Uterus (tissue), 4 donors: Measurements from ENCODE around the gene MAD1L1. TPM values are rescaled to one million over a fixed set of nuclear protein-coding genes. Genes with fewer than 3 reads are reported as not detected.

Experiments used
- DNase-seq, 2 donors: peaks; one replicate each; pipeline ENCODE4 v3.0.0-alpha.2; 2019 to 2020
- H3K27ac ChIP-seq, 2 donors: fragments of 200-600 bp; sonication (generic); 1 replicate in 1 of 2; 2 replicates in 1 of 2; pipeline ENCODE4 v1.5.1; 2016 to 2018
- H3K27me3 ChIP-seq, 2 donors: fragments of 200-600 bp; sonication (generic); one replicate each; pipeline ENCODE4 v1.5.1; 2018 to 2019; ENCODE audit warnings: control low read depth in 1 of 2
- H3K36me3 ChIP-seq, 2 donors: fragments of 200-600 bp; sonication (generic); one replicate each; pipeline ENCODE4 v1.5.1; 2019; ENCODE audit warnings: control low read depth in 1 of 2
- H3K4me1 ChIP-seq, 2 donors: fragments of 200-600 bp; sonication (generic); one replicate each; pipeline ENCODE4 v1.5.1; 2018 to 2019; ENCODE audit warnings: control low read depth in 1 of 2
- H3K4me3 ChIP-seq, 2 donors: fragments of 200-600 bp; sonication (generic); 1 replicate in 1 of 2; 2 replicates in 1 of 2; pipeline ENCODE4 v1.5.1; 2018 to 2019; ENCODE audit warnings: mild to moderate bottlenecking in 1 of 2
- H3K9me3 ChIP-seq, 2 donors: fragments of 200-600 bp; sonication (generic); one replicate each; pipeline ENCODE4 v1.5.1; 2019; ENCODE audit warnings: control low read depth in 1 of 2
- POLR2A ChIP-seq, 2 donors: fragments of 450-650 bp; IDR thresholded peaks; one replicate each; pipeline ENCODE4 v1.6.1; 2016; ENCODE audit warnings: antibody characterized with exemption in 2 of 2, mild to moderate bottlenecking in 1 of 2, moderate library complexity in 1 of 2
- intact Hi-C: fragments of 100-400 bp; cut with DNase I; formaldehyde crosslinking; loops from one replicate; pipeline ENCODE4 v1.15.1; 2023; ENCODE audit warnings: low total_unique reads
- total RNA-seq, 4 donors: library from RNA; depleted of rRNA in 3 of 4; stranded (reverse); fragments of >200 nt in 3 of 4; gene quantifications; one replicate each; pipeline versions ENCODE4 v1.1.0 to v1.2.4, GENCODE V29; 2014 to 2023
- TF ChIP-seq, protein P1 (sequence below), 4 experiments: fragments of 200-600 bp in 2 of 4; fragments of 450-650 bp in 2 of 4; sonication (generic) in 2 of 4; IDR thresholded peaks; one replicate each; pipeline ENCODE4 v1.5.1; 2016 to 2019; ENCODE audit warnings: antibody characterized with exemption in 4 of 4, mild to moderate bottlenecking in 2 of 4, moderate library complexity in 1 of 4
- donor health status: DM: yes; HTN: yes; CAD: no.

Gene MAD1L1
- total RNA-seq, 4 donors from 2014 or later, result 13.3 to 37.4 (median 33.1) TPM

DNA sequence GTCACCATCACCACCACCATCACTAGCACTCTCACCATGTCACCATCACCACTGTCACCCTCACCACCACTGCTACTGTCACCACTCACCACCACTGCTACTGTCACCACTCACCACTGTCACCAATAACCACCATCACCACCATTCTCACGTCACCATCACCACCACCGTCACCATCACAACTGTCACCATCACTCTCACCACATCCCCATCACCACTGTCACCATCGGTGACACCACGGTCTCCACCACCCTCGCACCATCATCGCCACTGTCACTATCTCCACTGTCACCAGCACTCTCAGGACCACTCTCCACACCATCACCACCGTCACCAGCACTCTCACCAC is 130.4 kb downstream of the MAD1L1 start:
- Histone ChIP-seq H3K27me3 (no peaks in the 10 kb centered on the region), H3K27ac (no peak overlapping the region)
- intact Hi-C loops, result no loop called here

DNA sequence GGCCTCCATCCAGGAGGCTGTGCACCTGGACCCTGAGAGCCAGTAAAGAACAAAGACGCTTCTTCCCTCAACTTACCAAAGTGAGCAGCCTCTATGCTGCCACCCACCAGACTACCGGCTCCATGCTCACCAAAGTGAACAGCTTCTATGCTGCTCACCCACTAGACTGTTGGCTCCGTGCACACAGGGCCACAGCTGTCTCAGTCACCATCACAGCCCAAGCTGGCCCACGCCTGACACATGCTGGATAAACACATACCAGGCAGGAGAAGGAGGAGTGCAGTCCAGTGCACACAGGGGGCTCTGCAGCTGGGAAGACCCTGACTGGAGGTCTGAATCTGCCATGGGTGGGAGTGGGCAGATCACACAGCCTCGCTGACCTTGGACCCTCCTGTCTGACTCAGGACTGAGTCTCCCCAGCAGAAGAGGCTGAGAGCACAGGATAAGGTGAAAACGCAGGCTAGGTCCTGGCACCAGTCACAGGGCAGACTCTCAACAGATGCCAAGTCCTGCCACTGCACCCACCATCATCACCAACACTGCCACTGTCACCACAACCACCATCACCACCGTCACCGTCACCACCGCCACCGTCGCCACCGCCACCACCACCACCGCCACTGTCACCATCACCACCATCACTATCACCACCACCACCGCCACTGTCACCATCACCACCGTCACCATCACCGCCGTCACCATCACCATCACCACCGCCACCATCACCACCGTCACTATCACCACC is 130.9 kb downstream of the MAD1L1 start:
- no peak for DNase-seq
- Histone ChIP-seq H3K36me3 (no peaks in the 10 kb centered on the region), H3K4me1 (peaks cover 7 to 25% of the 10 kb centered on the region in 2 donors), H3K4me3 (no peak overlapping the region), H3K27ac (no peak overlapping the region), H3K27me3 (no peaks in the 10 kb centered on the region), H3K9me3 (no peaks in the 10 kb centered on the region)
- intact Hi-C loops, result no loop called here
- TF ChIP-seq, protein P1, sequence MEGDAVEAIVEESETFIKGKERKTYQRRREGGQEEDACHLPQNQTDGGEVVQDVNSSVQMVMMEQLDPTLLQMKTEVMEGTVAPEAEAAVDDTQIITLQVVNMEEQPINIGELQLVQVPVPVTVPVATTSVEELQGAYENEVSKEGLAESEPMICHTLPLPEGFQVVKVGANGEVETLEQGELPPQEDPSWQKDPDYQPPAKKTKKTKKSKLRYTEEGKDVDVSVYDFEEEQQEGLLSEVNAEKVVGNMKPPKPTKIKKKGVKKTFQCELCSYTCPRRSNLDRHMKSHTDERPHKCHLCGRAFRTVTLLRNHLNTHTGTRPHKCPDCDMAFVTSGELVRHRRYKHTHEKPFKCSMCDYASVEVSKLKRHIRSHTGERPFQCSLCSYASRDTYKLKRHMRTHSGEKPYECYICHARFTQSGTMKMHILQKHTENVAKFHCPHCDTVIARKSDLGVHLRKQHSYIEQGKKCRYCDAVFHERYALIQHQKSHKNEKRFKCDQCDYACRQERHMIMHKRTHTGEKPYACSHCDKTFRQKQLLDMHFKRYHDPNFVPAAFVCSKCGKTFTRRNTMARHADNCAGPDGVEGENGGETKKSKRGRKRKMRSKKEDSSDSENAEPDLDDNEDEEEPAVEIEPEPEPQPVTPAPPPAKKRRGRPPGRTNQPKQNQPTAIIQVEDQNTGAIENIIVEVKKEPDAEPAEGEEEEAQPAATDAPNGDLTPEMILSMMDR (IDR thresholded peaks at IDR 0.05), result no peak
- no peak for TF ChIP-seq POLR2A (IDR thresholded peaks at IDR 0.05)

More for the DNA sequence above, 130.4 kb downstream of the MAD1L1 start:
- Histone ChIP-seq H3K36me3 (no peaks in the 10 kb centered on the region), H3K4me1 (peaks cover 7 to 25% of the 10 kb centered on the region in 2 donors), H3K9me3 (no peaks in the 10 kb centered on the region), H3K4me3 (no peak overlapping the region)
- TF ChIP-seq, protein P1 (IDR thresholded peaks at IDR 0.05), result no peak
- no peak for TF ChIP-seq POLR2A (IDR thresholded peaks at IDR 0.05)
- no peak for DNase-seq

DNA sequence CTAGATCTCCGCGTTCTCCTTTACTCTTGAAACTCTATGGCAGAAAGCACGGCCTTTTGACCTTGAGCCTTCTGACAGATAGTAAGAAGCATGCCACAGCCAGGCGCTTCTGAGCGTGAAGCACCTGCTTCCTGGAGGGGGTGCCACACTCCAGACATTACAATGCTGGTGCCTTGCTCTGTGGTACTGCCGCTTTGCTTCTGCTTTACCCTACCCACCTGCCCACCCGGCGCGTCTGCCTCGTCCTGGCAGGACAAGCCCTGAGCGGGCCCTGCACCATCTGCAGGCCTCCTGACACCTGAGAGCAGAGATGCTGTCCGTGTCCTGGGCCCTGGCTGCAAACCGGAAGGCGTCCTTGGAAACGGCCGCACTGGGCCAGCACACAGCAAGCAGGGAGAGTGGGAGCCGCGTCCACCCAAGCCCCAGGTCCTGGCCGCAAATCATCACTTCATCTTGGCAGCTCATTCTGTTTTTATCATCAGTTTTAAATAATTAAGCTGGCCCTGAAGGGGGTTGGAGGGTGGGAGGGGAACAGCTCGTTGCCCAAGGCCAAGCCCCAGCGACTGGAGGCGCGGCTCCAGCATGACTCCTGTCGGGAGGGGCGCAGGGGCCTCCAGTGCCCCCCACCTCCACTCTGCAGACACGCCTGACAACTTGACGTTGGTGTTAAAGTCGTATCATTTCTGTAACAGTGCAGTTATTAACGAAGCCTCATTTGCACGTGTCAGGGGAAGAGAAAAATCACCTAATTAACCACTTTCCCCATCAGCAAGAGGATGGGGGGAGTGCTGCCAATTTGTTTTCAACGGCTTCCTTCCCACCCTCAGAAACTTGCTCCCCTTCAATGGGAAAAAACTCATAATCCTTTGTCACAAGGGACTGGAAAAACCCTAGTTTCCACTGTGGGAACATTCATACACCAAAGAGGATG is 132.2 kb downstream of the MAD1L1 start:
- no peak for DNase-seq
- intact Hi-C loops, result no loop called here

DNA sequence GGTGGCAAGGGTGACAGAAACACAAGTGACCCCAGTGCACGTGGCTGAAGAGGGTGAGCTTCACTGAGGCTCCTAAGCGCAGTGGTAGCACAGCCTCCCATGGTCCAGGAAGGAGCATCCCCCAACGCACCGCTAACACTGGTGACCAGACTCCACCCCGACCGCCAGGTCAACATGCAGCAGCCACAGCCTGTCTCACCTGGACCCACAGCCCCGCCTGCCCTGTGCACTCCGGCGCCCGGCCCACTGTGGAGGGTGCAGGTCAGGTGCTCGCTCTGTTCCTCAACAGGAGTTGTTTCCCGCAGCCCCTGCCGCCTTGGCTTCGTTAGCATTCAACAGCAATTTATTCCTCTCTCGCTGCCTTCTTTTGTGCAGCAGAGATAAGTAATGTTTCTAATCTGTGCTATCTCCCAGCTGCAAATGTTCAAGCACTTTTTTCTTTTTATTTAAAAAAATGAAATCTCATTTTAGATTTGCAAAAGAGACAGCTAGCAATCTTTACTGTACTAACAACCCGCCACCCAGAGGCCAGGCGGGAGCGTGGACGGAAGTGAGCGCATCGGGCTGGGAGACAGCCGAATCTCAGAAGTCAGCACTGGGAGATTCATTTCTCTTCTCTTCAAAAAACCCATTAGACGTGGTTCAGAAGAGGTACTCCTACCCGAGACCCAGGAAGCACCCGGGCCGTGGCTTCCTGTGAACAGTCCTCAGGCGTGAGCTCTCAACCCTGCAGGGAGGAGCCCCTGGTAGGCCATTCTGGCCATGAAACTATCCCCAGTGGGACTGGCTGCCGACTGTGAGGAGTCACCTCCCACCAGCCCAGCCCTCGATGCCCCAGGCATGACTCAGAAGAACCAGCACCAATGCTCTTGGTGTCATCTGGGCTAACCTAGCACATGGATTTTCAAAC is 133.4 kb downstream of the MAD1L1 start:
- no peaks in the 10 kb centered on the region for H3K9me3 ChIP-seq
- peaks cover 7 to 13% of the 10 kb centered on the region in 2 donors for H3K4me1 ChIP-seq
- no peaks in the 10 kb centered on the region for H3K36me3 ChIP-seq
- no peak overlapping the region for H3K4me3 ChIP-seq
- H3K27me3 ChIP-seq, result no peaks in the 10 kb centered on the region
- TF ChIP-seq POLR2A (IDR thresholded peaks at IDR 0.05), result no peak
- TF ChIP-seq, protein P1 (IDR thresholded peaks at IDR 0.05), result no peak
- intact Hi-C loops, result no loop called here
- H3K27ac ChIP-seq, result no peak overlapping the region
- no peak for DNase-seq

More for the DNA sequence above, 132.2 kb downstream of the MAD1L1 start:
- no peak for TF ChIP-seq POLR2A (IDR thresholded peaks at IDR 0.05)
- TF ChIP-seq, protein P1 (IDR thresholded peaks at IDR 0.05), result no peak
- Histone ChIP-seq H3K4me1 (peaks cover 7 to 24% of the 10 kb centered on the region in 2 donors), H3K27ac (no peak overlapping the region), H3K36me3 (no peaks in the 10 kb centered on the region), H3K27me3 (no peaks in the 10 kb centered on the region), H3K4me3 (no peak overlapping the region), H3K9me3 (no peaks in the 10 kb centered on the region)
